K562 (cell line): ENCODE measurements around the gene C1QTNF12. TPM values are rescaled to one million over a fixed set of nuclear protein-coding genes. Genes with fewer than 3 reads are reported as not detected.

Experiments used
- BRD9 ChIP-seq: fragments of 450-650 bp; IDR thresholded peaks from 2 replicates; pipeline ENCODE4 v1.6.1; 2018; ENCODE audit warnings: low read depth; ENCODE audit not compliant: partially characterized antibody
- CEBPG ChIP-seq, 3 experiments: fragments of 200-800 bp in 1 of 3; sonication (Bioruptor generic) in 1 of 3; sonication (generic) in 1 of 3; formaldehyde crosslinking in 1 of 3; IDR thresholded peaks in 2 of 3; conservative IDR thresholded peaks in 1 of 3; 2 replicates each; pipeline versions ENCODE4 v1.6.1 to v1.8.0; 2016 to 2022; ENCODE audit warnings: missing compliant biosample characterization in 2 of 3, missing genetic modification characterization in 2 of 3, mild to moderate bottlenecking in 1 of 3, missing genetic modification reagents in 1 of 3
- EGR1 ChIP-seq: fragments of 450-650 bp; conservative IDR thresholded peaks from 2 replicates; pipeline ENCODE4 v1.6.1; 2017; ENCODE audit warnings: mild to moderate bottlenecking
- FUS ChIP-seq: fragments of 200-400 bp; formaldehyde crosslinking; optimal IDR thresholded peaks from 2 replicates; pipeline ENCODE3; 2017; ENCODE audit warnings: low read depth, low read length
- HIVEP1 ChIP-seq: fragments of 250-450 bp; sonication (Bioruptor Pico); IDR thresholded peaks from 2 replicates; pipeline ENCODE4 v1.4.0; 2020; ENCODE audit warnings: mild to moderate bottlenecking
- KLF13 ChIP-seq: fragments of 450-650 bp; IDR thresholded peaks from 2 replicates; pipeline ENCODE4 v1.6.1; 2016; ENCODE audit warnings: missing genetic modification characterization, low read depth, mild to moderate bottlenecking, missing compliant biosample characterization, moderate library complexity, borderline replicate concordance
- KLF6 ChIP-seq: fragments of 250-450 bp; sonication (Bioruptor Pico); IDR thresholded peaks from 2 replicates; pipeline ENCODE4 v1.4.0; 2020; ENCODE audit warnings: mild to moderate bottlenecking, moderate library complexity, borderline replicate concordance
- MTA2 ChIP-seq: fragments of 450-650 bp; IDR thresholded peaks from 2 replicates; pipeline ENCODE4 v1.6.1; 2016; ENCODE audit warnings: low read depth
- POLR3A ChIP-seq: IDR thresholded peaks from 2 replicates; pipeline ENCODE4 v1.6.1; 2011; ENCODE audit warnings: borderline replicate concordance, mild to moderate bottlenecking, moderate library complexity; ENCODE audit not compliant: insufficient read length, insufficient read depth; ENCODE audit errors: extremely low read depth
- SMARCA5 ChIP-seq: fragments of 450-650 bp; IDR thresholded peaks from 2 replicates; pipeline ENCODE4 v1.6.1; 2016
- SPI1 ChIP-seq: IDR thresholded peaks from 2 replicates; pipeline ENCODE4 v1.6.1; 2011; ENCODE audit warnings: low read depth, low read length, control low read depth, borderline replicate concordance
- TBL1XR1 ChIP-seq, 2 experiments: IDR thresholded peaks; 2 replicates each; pipeline ENCODE4 v1.6.1; 2012; ENCODE audit warnings: improper control_type of control experiment in 2 of 2, low read length in 2 of 2, mild to moderate bottlenecking in 1 of 2
- TCF7 ChIP-seq: sonication (generic); IDR thresholded peaks from 2 replicates; pipeline ENCODE4 v1.6.1; 2016; ENCODE audit warnings: antibody characterized with exemption, borderline replicate concordance
- VEZF1 ChIP-seq: fragments of 200-800 bp; sonication (Bioruptor generic); IDR thresholded peaks from 2 replicates; pipeline ENCODE4 v1.6.1; 2017; ENCODE audit warnings: missing genetic modification characterization, missing compliant biosample characterization
- ZBTB26 ChIP-seq: fragments of 450-650 bp; formaldehyde crosslinking; IDR thresholded peaks from 2 replicates; pipeline ENCODE4 v1.4.0; 2022; ENCODE audit warnings: missing genetic modification characterization
- ZNF511 ChIP-seq: sonication (generic); formaldehyde crosslinking; IDR thresholded peaks from 2 replicates; pipeline ENCODE4 v1.8.0; 2022; ENCODE audit warnings: mild to moderate bottlenecking, missing genetic modification reagents
- ZNF589 ChIP-seq: fragments of 200-800 bp; sonication (Bioruptor generic); IDR thresholded peaks from 2 replicates; pipeline ENCODE4 v1.6.1; 2016; ENCODE audit warnings: low read depth, missing genetic modification characterization, missing compliant biosample characterization
- ZNF77 ChIP-seq: fragments of 250-450 bp; sonication (Bioruptor Pico); IDR thresholded peaks from 2 replicates; pipeline ENCODE4 v1.5.0; 2020
- ZNF830 ChIP-seq: fragments of 250-450 bp; sonication (Bioruptor Pico); IDR thresholded peaks from 2 replicates; pipeline ENCODE4 v1.5.0; 2021; ENCODE audit warnings: mild to moderate bottlenecking
- polyA plus RNA-seq, 8 experiments: library from polyadenylated mRNA; depleted of rRNA in 4 of 8; stranded (reverse) in 5 of 8; unstranded in 3 of 8; fragments of >200 nt; fragmentation: Nextera tagmentation in 2 of 8; fragmentation: Illumina TruSeq in 1 of 8; extraction: Ambion mirVana in 2 of 8; extraction: Trizol in 1 of 8; gene quantifications; 2 replicates each; pipeline versions ENCODE4 v1.2.1 to v1.2.3, GENCODE V29; 2011 to 2014; ENCODE audit warnings: inconsistent platforms in 1 of 8, missing spikeins in 1 of 8
- total RNA-seq, 7 experiments: library from RNA; depleted of rRNA in 6 of 7; stranded (reverse); fragments of >200 nt in 6 of 7; fragmentation: Illumina TruSeq in 2 of 7; extraction: Trizol in 2 of 7; gene quantifications; 2 replicates each; pipeline versions ENCODE4 v1.2.1 to v1.2.3, GENCODE V29; 2011 to 2021; ENCODE audit warnings: low replicate concordance in 1 of 7
- TF ChIP-seq, protein P1 (sequence below), 2 experiments: fragments of 450-650 bp; IDR thresholded peaks; 2 replicates each; pipeline ENCODE4 v1.6.1; 2018; ENCODE audit warnings: mild to moderate bottlenecking in 2 of 2, low read depth in 1 of 2; ENCODE audit not compliant: partially characterized antibody in 2 of 2

Gene C1QTNF12
- total and polyA plus RNA-seq, 9 of the 15 experiments (the other 6 are each of a cell fraction or from before 2014, with no cell fraction given): 0.11 to 4.3 (median 0.93) TPM; not detected in 3

DNA sequence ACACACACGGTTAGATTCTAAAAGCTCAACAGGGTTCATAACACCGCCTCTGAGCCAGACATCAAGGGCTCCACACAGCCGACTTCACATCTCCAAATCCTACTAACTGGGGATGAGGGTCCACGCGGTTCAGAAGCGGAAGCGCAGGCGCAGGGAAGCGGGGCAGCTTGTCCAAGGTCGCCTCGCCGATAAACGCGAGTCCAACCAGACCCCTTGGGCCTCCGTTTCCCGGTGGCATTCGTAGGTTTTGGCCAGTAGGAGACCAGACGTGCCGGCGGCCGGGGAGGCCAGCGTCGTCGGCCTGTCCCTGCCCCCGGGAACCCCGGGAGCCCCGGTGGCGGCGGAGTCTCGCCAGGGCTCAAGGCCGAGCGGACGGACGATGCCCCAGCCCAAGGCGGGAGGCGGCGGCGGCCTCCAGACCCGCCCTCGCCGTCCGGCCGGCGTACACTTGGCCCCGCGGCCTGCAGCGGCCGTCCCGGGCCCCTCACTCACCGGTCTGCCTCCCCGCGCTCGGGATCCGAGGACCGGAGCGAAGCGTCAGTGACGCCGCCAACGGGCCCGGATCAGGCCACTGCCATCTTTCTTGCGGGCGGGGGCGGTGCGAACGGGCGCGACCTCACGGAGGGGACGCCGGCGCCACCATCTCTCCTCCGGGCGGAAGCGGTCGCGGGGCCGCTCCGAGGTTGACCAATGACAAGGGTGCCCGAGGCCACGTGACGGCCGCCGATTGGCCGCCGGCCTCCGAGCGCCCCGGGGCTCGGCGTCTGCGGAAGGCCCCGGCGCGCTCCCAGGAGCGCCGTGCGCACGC lies 14.9 kb downstream of the C1QTNF12 start, which contains the start of gene SDF4 (continued):
- TF ChIP-seq POLR3A (no peak), SPI1 (peak; percentile 73; the same call in 1 of the 2 replicates), KLF6 (CRISPR knock-in tag) (peak; percentile 25; the same call in 1 of the 2 replicates), BRD9 (no peak), VEZF1 (CRISPR knock-in tag) (peak; percentile 58), ZBTB26 (no peak), TCF7 (no peak), ZNF830 (no peak), SMARCA5 (no peak), CEBPG (CRISPR knock-in tag; IDR thresholded peaks at IDR 0.05) (no peak), CEBPG (tag; conservative IDR thresholded peaks at IDR 0.05 in 1 of 2, IDR thresholded peaks at IDR 0.05 in 1 of 2) (no peak), ZNF77 (CRISPR knock-in tag) (no peak), FUS (peak; percentile 75), HIVEP1 (peak; percentile 63; the same call in 1 of the 2 replicates), TBL1XR1 (IDR thresholded peaks at IDR 0.05; ENCODE audit: low read length in 2 of 2) (no peak; a peak in 1 of 4 replicates), ZNF511 (peak; percentile 74; the same call in 1 of the 2 replicates), MTA2 (no peak), KLF13 (tag) (0 out of 2 replicates have a peak, but pooled peaks have one; percentile 53), ZNF589 (CRISPR knock-in tag) (no peak; the same call in 1 of the 2 replicates), EGR1 (peak; percentile 84)
- TF ChIP-seq, protein P1, sequence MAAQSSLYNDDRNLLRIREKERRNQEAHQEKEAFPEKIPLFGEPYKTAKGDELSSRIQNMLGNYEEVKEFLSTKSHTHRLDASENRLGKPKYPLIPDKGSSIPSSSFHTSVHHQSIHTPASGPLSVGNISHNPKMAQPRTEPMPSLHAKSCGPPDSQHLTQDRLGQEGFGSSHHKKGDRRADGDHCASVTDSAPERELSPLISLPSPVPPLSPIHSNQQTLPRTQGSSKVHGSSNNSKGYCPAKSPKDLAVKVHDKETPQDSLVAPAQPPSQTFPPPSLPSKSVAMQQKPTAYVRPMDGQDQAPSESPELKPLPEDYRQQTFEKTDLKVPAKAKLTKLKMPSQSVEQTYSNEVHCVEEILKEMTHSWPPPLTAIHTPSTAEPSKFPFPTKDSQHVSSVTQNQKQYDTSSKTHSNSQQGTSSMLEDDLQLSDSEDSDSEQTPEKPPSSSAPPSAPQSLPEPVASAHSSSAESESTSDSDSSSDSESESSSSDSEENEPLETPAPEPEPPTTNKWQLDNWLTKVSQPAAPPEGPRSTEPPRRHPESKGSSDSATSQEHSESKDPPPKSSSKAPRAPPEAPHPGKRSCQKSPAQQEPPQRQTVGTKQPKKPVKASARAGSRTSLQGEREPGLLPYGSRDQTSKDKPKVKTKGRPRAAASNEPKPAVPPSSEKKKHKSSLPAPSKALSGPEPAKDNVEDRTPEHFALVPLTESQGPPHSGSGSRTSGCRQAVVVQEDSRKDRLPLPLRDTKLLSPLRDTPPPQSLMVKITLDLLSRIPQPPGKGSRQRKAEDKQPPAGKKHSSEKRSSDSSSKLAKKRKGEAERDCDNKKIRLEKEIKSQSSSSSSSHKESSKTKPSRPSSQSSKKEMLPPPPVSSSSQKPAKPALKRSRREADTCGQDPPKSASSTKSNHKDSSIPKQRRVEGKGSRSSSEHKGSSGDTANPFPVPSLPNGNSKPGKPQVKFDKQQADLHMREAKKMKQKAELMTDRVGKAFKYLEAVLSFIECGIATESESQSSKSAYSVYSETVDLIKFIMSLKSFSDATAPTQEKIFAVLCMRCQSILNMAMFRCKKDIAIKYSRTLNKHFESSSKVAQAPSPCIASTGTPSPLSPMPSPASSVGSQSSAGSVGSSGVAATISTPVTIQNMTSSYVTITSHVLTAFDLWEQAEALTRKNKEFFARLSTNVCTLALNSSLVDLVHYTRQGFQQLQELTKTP (IDR thresholded peaks at IDR 0.05; ENCODE audit: low read depth in 1 of 2, partially characterized antibody in 2 of 2): no peak
